Neural progenitor cell (in vitro differentiated cells): ENCODE measurements around the gene ANKS4B. TPM values are rescaled to one million over a fixed set of nuclear protein-coding genes. Genes with fewer than 3 reads are reported as not detected.

Experiments
- DNase-seq: peaks from one replicate; pipeline ENCODE4 v3.0.0-alpha.2; 2016; ENCODE audit warnings: low spot score
- H2AFZ ChIP-seq: fragments of 200-600 bp; sonication (generic); replicated peaks from 2 replicates; pipeline ENCODE4 v1.6.1; 2016; ENCODE audit warnings: antibody characterized with exemption
- H3F3A ChIP-seq: fragments of 200-600 bp; sonication (generic); 2 replicates; pipeline ENCODE4 v1.6.1; 2016; ENCODE audit warnings: antibody characterized with exemption, low read depth
- H3K27ac ChIP-seq: fragments of 200-600 bp; sonication (generic); 2 replicates; pipeline ENCODE4 v1.5.1; 2016; ENCODE audit warnings: mild to moderate bottlenecking
- H3K27me3 ChIP-seq: fragments of 200-600 bp; sonication (generic); 2 replicates; pipeline ENCODE4 v1.6.1; 2016; ENCODE audit warnings: mild to moderate bottlenecking, moderate library complexity
- H3K36me3 ChIP-seq: fragments of 200-600 bp; sonication (generic); 2 replicates; pipeline ENCODE4 v1.5.1; 2016
- H3K4me1 ChIP-seq: fragments of 200-600 bp; sonication (generic); 2 replicates; pipeline ENCODE4 v1.6.1; 2016; ENCODE audit warnings: mixed run types
- H3K4me2 ChIP-seq: fragments of 200-600 bp; sonication (generic); 2 replicates; pipeline ENCODE4 v1.6.1; 2016
- H3K4me3 ChIP-seq: fragments of 200-600 bp; sonication (generic); 2 replicates; pipeline ENCODE4 v1.5.1; 2016
- H3K79me2 ChIP-seq: fragments of 200-600 bp; sonication (generic); 2 replicates; pipeline ENCODE4 v1.6.1; 2016; ENCODE audit warnings: low read depth
- H3K9ac ChIP-seq: fragments of 200-600 bp; sonication (generic); 2 replicates; pipeline ENCODE4 v1.6.1; 2016
- H3K9me3 ChIP-seq: fragments of 200-600 bp; sonication (generic); 2 replicates; pipeline ENCODE4 v1.5.1; 2016; ENCODE audit warnings: low read depth
- H4K20me1 ChIP-seq: fragments of 200-600 bp; sonication (generic); 2 replicates; pipeline ENCODE4 v1.6.1; 2016; ENCODE audit warnings: low read depth
- H3K27ac Mint-ChIP-seq: 3 replicates; pipeline ENCODE4 v1.8.0; 2021; ENCODE audit warnings: mixed read lengths
- H3K27me3 Mint-ChIP-seq: 2 replicates; pipeline ENCODE4 v1.8.0; 2022; ENCODE audit warnings: low read depth, mild to moderate bottlenecking, inconsistent platforms, moderate library complexity, mixed read lengths; ENCODE audit not compliant: insufficient read depth
- H3K36me3 Mint-ChIP-seq: 3 replicates; pipeline ENCODE4 v1.8.0; 2021; ENCODE audit warnings: mixed read lengths
- H3K4me1 Mint-ChIP-seq: 3 replicates; pipeline ENCODE4 v1.8.0; 2021; ENCODE audit warnings: mixed read lengths
- H3K4me3 Mint-ChIP-seq: 3 replicates; pipeline ENCODE4 v1.8.0; 2021; ENCODE audit warnings: mild to moderate bottlenecking, moderate library complexity, mixed read lengths
- H3K9me3 Mint-ChIP-seq: 3 replicates; pipeline ENCODE4 v1.8.0; 2020; ENCODE audit warnings: mixed read lengths
- CTCF ChIP-seq: fragments of 200-600 bp; sonication (generic); IDR thresholded peaks from 2 replicates; pipeline ENCODE4 v1.5.1; 2017; ENCODE audit warnings: antibody characterized with exemption, mild to moderate bottlenecking
- EZH2 ChIP-seq: fragments of 200-600 bp; sonication (generic); IDR thresholded peaks from 2 replicates; pipeline ENCODE4 v1.6.1; 2017; ENCODE audit warnings: antibody characterized with exemption, mild to moderate bottlenecking, moderate library complexity
- EZH2phosphoT487 ChIP-seq: fragments of 200-600 bp; sonication (generic); IDR thresholded peaks from 2 replicates; pipeline ENCODE4 v1.6.1; 2017; ENCODE audit warnings: antibody characterized with exemption
- total RNA-seq: library from RNA; depleted of rRNA; stranded (reverse); fragments of >200 nt; gene quantifications from 2 replicates; pipeline ENCODE4 v1.2.3, GENCODE V29; 2015; ENCODE audit warnings: low replicate concordance

The ANKS4B gene
- total RNA-seq, 1 donor from 2014 or later, result not detected

GRCh38 chr16:21199607-21200218 lies 33.8 kb upstream of the ANKS4B start:
- no peak overlapping the region for H2AFZ ChIP-seq
- no peaks in the 10 kb centered on the region for H3K27me3 Mint-ChIP-seq
- H3K9me3 Mint-ChIP-seq, result no peaks in the 10 kb centered on the region
- no peaks in the 10 kb centered on the region for H3F3A ChIP-seq
- H3K9me3 ChIP-seq, result no peaks in the 10 kb centered on the region
- H3K36me3 ChIP-seq, result no peaks in the 10 kb centered on the region
- no peak overlapping the region for H3K4me3 Mint-ChIP-seq
- TF ChIP-seq EZH2, result no peak
- H3K4me3 ChIP-seq, result no peak overlapping the region
- H4K20me1 ChIP-seq, result no peaks in the 10 kb centered on the region
- H3K27ac ChIP-seq, result no peak overlapping the region
- no peaks in the 10 kb centered on the region for H3K79me2 ChIP-seq
- H3K4me1 Mint-ChIP-seq, result peaks cover 2% of the 10 kb centered on the region
- H3K27me3 ChIP-seq, result no peaks in the 10 kb centered on the region
- H3K36me3 Mint-ChIP-seq, result no peaks in the 10 kb centered on the region
- no peak for DNase-seq
- no peak overlapping the region for H3K9ac ChIP-seq
- H3K4me2 ChIP-seq, result no peak overlapping the region
- no peaks in the 10 kb centered on the region for H3K4me1 ChIP-seq
- H3K27ac Mint-ChIP-seq, result no peak overlapping the region

GRCh38 chr16:21203155-21203797 lies 30.2 kb upstream of the ANKS4B start:
- H3F3A ChIP-seq, result no peaks in the 10 kb centered on the region
- H3K4me2 ChIP-seq, result no peak overlapping the region
- TF ChIP-seq EZH2phosphoT487 (no peak), EZH2 (no peak), CTCF (no peak)
- Mint-ChIP-seq H3K27me3 (no peaks in the 10 kb centered on the region), H3K9me3 (no peaks in the 10 kb centered on the region), H3K4me1 (no peaks in the 10 kb centered on the region), H3K36me3 (no peaks in the 10 kb centered on the region), H3K27ac (no peak overlapping the region), H3K4me3 (no peak overlapping the region)
- H3K9ac ChIP-seq, result no peak overlapping the region
- no peaks in the 10 kb centered on the region for H3K9me3 ChIP-seq
- H3K36me3 ChIP-seq, result no peaks in the 10 kb centered on the region
- no peak overlapping the region for H2AFZ ChIP-seq
- no peaks in the 10 kb centered on the region for H3K27me3 ChIP-seq
- no peaks in the 10 kb centered on the region for H3K4me1 ChIP-seq
- no peak for DNase-seq
- no peak overlapping the region for H3K27ac ChIP-seq
- H3K4me3 ChIP-seq, result no peak overlapping the region
- H4K20me1 ChIP-seq, result no peaks in the 10 kb centered on the region
- H3K79me2 ChIP-seq, result no peaks in the 10 kb centered on the region

- no peaks in the 10 kb centered on the region for H3K4me1 Mint-ChIP-seq
- no peaks in the 10 kb centered on the region for H4K20me1 ChIP-seq
- no peaks in the 10 kb centered on the region for H3K36me3 ChIP-seq
- H3K9me3 Mint-ChIP-seq, result no peaks in the 10 kb centered on the region
- no peaks in the 10 kb centered on the region for H3K27me3 Mint-ChIP-seq
- TF ChIP-seq CTCF, result no peak
- TF ChIP-seq EZH2, result no peak
- TF ChIP-seq EZH2phosphoT487, result no peak
- no peaks in the 10 kb centered on the region for H3K27me3 ChIP-seq
- no peak overlapping the region for H3K4me3 ChIP-seq
- H3K27ac ChIP-seq, result no peak overlapping the region
- no peak for DNase-seq
- H3K36me3 Mint-ChIP-seq, result no peaks in the 10 kb centered on the region
- H3K79me2 ChIP-seq, result no peaks in the 10 kb centered on the region
- no peaks in the 10 kb centered on the region for H3K4me1 ChIP-seq
- H3K27ac Mint-ChIP-seq, result no peak overlapping the region
- H3K9ac ChIP-seq, result no peak overlapping the region
- no peak overlapping the region for H3K4me2 ChIP-seq
- H3K9me3 ChIP-seq, result no peaks in the 10 kb centered on the region
- no peak overlapping the region for H2AFZ ChIP-seq
- no peaks in the 10 kb centered on the region for H3F3A ChIP-seq
- no peak overlapping the region for H3K4me3 Mint-ChIP-seq
These were observed 28.2 kb upstream of the ANKS4B start for GRCh38 chr16:21205303-21205702.

GRCh38 chr16:21206550-21206949 lies 26.9 kb upstream of the ANKS4B start:
- H3K36me3 Mint-ChIP-seq, result no peaks in the 10 kb centered on the region
- H3K4me3 Mint-ChIP-seq, result no peak overlapping the region
- H2AFZ ChIP-seq, result no peak overlapping the region
- DNase-seq, result no peak
- no peak overlapping the region for H3K27ac Mint-ChIP-seq
- H4K20me1 ChIP-seq, result no peaks in the 10 kb centered on the region
- no peak overlapping the region for H3K27ac ChIP-seq
- no peaks in the 10 kb centered on the region for H3K9me3 Mint-ChIP-seq
- no peak overlapping the region for H3K4me3 ChIP-seq
- H3K79me2 ChIP-seq, result no peaks in the 10 kb centered on the region
- no peaks in the 10 kb centered on the region for H3K9me3 ChIP-seq
- TF ChIP-seq EZH2 (no peak), CTCF (no peak), EZH2phosphoT487 (no peak)
- H3K27me3 ChIP-seq, result no peaks in the 10 kb centered on the region
- H3K27me3 Mint-ChIP-seq, result no peaks in the 10 kb centered on the region
- no peaks in the 10 kb centered on the region for H3K4me1 ChIP-seq
- H3K9ac ChIP-seq, result no peak overlapping the region
- no peaks in the 10 kb centered on the region for H3K36me3 ChIP-seq
- H3F3A ChIP-seq, result no peaks in the 10 kb centered on the region
- H3K4me2 ChIP-seq, result no peak overlapping the region
- no peaks in the 10 kb centered on the region for H3K4me1 Mint-ChIP-seq
